K562 (cell line): Measurements from ENCODE around the gene ENTREP3. TPM values are rescaled to one million over a fixed set of nuclear protein-coding genes. Genes with fewer than 3 reads are reported as not detected.

Experiments
- ARID1B ChIP-seq: fragments of 450-650 bp; IDR thresholded peaks from 2 replicates; pipeline ENCODE4 v1.6.1; 2016; ENCODE audit warnings: antibody characterized with exemption, mild to moderate bottlenecking, inconsistent platforms
- ATF7 ChIP-seq: fragments of 450-650 bp; IDR thresholded peaks from 2 replicates; pipeline ENCODE4 v1.7.1; 2014; ENCODE audit warnings: mild to moderate bottlenecking, moderate library complexity
- CHD7 ChIP-seq: fragments of 200-600 bp; sonication (generic); IDR thresholded peaks from one replicate; pipeline ENCODE4 v1.6.1; 2012; ENCODE audit warnings: mild to moderate bottlenecking, low read depth, low read length, inconsistent platforms
- ELF2 ChIP-seq: fragments of 250-450 bp; sonication (Bioruptor Pico); IDR thresholded peaks from 2 replicates; pipeline ENCODE4 v1.5.0; 2021; ENCODE audit warnings: mild to moderate bottlenecking
- ELF4 ChIP-seq: fragments of 450-650 bp; formaldehyde crosslinking; IDR thresholded peaks from 2 replicates; pipeline ENCODE4 v1.4.0; 2022; ENCODE audit warnings: missing genetic modification characterization
- HLTF ChIP-seq: fragments of 450-650 bp; IDR thresholded peaks from 2 replicates; pipeline ENCODE4 v1.6.1; 2016
- NEUROD1 ChIP-seq: fragments of 150-350 bp; IDR thresholded peaks from 2 replicates; pipeline ENCODE4 v1.6.1; 2014; ENCODE audit warnings: borderline replicate concordance, low read length, low read depth; ENCODE audit not compliant: partially characterized antibody
- PREB ChIP-seq: sonication (generic); formaldehyde crosslinking; IDR thresholded peaks from 2 replicates; pipeline ENCODE4 v1.8.1; 2023; ENCODE audit warnings: mild to moderate bottlenecking, missing genetic modification reagents
- XRCC4 ChIP-seq: IDR thresholded peaks from one replicate; pipeline ENCODE4 v1.6.1; 2011; ENCODE audit not compliant: insufficient read depth, insufficient read length; ENCODE audit errors: extremely low read depth
- ZNF384 ChIP-seq: IDR thresholded peaks from 2 replicates; pipeline ENCODE4 v1.6.1; 2012; ENCODE audit warnings: low read depth, low read length, improper control_type of control experiment
- ZNF589 ChIP-seq: fragments of 200-800 bp; sonication (Bioruptor generic); IDR thresholded peaks from 2 replicates; pipeline ENCODE4 v1.6.1; 2016; ENCODE audit warnings: low read depth, missing genetic modification characterization, missing compliant biosample characterization
- ZNF740 ChIP-seq, 3 experiments: fragments of 200-800 bp in 1 of 3; sonication (Bioruptor generic) in 1 of 3; sonication (generic) in 1 of 3; formaldehyde crosslinking in 1 of 3; IDR thresholded peaks; 2 replicates each; pipeline versions ENCODE4 v1.6.1 to v1.8.0; 2016 to 2022; ENCODE audit warnings: mild to moderate bottlenecking in 2 of 3, missing compliant biosample characterization in 2 of 3, missing genetic modification characterization in 2 of 3, missing genetic modification reagents in 1 of 3
- polyA plus RNA-seq, 8 experiments: library from polyadenylated mRNA; depleted of rRNA in 4 of 8; stranded (reverse) in 5 of 8; unstranded in 3 of 8; fragments of >200 nt; fragmentation: Nextera tagmentation in 2 of 8; fragmentation: Illumina TruSeq in 1 of 8; extraction: Ambion mirVana in 2 of 8; extraction: Trizol in 1 of 8; gene quantifications; 2 replicates each; pipeline versions ENCODE4 v1.2.1 to v1.2.3, GENCODE V29; 2011 to 2014; ENCODE audit warnings: inconsistent platforms in 1 of 8, missing spikeins in 1 of 8
- total RNA-seq, 7 experiments: library from RNA; depleted of rRNA in 6 of 7; stranded (reverse); fragments of >200 nt in 6 of 7; fragmentation: Illumina TruSeq in 2 of 7; extraction: Trizol in 2 of 7; gene quantifications; 2 replicates each; pipeline versions ENCODE4 v1.2.1 to v1.2.3, GENCODE V29; 2011 to 2021; ENCODE audit warnings: low replicate concordance in 1 of 7

Gene ENTREP3
- total and polyA plus RNA-seq, 9 of the 15 experiments (the other 6 are each of a cell fraction or from before 2014, with no cell fraction given) = 1.9 to 41.8 (median 5.9) TPM

GRCh38 chr1:155241069-155241679 is 14.1 kb downstream of the ENTREP3 start (continued):
- TF ChIP-seq CHD7 (no peak), NEUROD1 (no peak), ARID1B (no peak), XRCC4 (no peak), ZNF589 (no peak), HLTF (no peak), ELF4 (0 out of 2 replicates have a peak, but pooled peaks have one; percentile 38), ZNF384 (peak; percentile 71), PREB (CRISPR knock-in tag) (no peak), ELF2 (CRISPR knock-in tag) (peak; percentile 98), ZNF740 (CRISPR knock-in tag; IDR thresholded peaks at IDR 0.05) (no peak), ZNF740 (tag; IDR thresholded peaks at IDR 0.05) (no peak), ATF7 (peak; percentile 70)
